Mesendoderm (in vitro differentiated cells): ENCODE measurements around the gene AP1B1. TPM values are rescaled to one million over a fixed set of nuclear protein-coding genes. Genes with fewer than 3 reads are reported as not detected.

ENCODE experiments used
- small RNA-seq: library from polyadenylated mRNA; stranded (forward); fragments of <200 nt; extraction: miRNeasy Mini kit (QIAGEN cat#:217004); gene quantifications from one replicate; pipeline ENCODE3, GENCODE V24; 2013; ENCODE audit not compliant: insufficient read depth

The AP1B1 gene

Small RNAs within 50 kb of the gene (small RNA-seq; reads per million reads assigned to genes)
- gene AC000041.1 (not detected), gene MIR3653 (not detected)
